Coronary artery (tissue), 2 donors: ENCODE results near the gene SLC7A9.
"Not testable (repeated sequence)": the region's sequence is repeated elsewhere in the genome, so short reads cannot be mapped to it uniquely, and the experiment has no call there.

Experiments used
- DNase-seq: peaks from one replicate; pipeline ENCODE4 v3.0.0-alpha.2; 2017; ENCODE audit warnings: low spot score
- H3K27ac ChIP-seq, 2 donors: fragments of 200-600 bp; sonication (generic); one replicate each; pipeline ENCODE4 v1.5.1; 2016 to 2019
- H3K4me3 ChIP-seq: fragments of 200-600 bp; sonication (generic); 2 replicates; pipeline ENCODE4 v1.5.1; 2016; ENCODE audit warnings: mild to moderate bottlenecking, moderate library complexity
- TF ChIP-seq, protein P1 (sequence below): fragments of 200-600 bp; sonication (generic); IDR thresholded peaks from one replicate; pipeline ENCODE4 v1.5.1; 2019; ENCODE audit warnings: antibody characterized with exemption

The SLC7A9 gene

DNA sequence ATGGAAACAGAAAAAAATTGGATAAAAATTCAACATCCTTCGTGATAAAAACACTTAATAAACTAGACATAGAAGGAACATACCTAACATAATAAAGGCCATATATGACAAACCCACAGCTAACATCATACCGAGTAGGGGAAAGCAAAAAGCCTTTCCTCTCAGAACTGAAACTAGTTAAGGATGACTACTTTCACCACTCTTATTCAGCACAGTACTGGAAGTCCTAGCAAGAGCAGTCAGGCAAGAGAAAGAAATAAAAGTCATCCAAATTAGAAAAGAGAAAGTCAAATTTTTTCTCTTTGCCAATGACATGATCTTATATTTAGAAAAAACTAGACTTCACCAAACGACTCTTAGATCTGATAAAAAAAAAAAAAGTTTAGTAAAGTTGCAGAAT is 25.8 kb upstream of the SLC7A9 start:
- TF ChIP-seq, protein P1, sequence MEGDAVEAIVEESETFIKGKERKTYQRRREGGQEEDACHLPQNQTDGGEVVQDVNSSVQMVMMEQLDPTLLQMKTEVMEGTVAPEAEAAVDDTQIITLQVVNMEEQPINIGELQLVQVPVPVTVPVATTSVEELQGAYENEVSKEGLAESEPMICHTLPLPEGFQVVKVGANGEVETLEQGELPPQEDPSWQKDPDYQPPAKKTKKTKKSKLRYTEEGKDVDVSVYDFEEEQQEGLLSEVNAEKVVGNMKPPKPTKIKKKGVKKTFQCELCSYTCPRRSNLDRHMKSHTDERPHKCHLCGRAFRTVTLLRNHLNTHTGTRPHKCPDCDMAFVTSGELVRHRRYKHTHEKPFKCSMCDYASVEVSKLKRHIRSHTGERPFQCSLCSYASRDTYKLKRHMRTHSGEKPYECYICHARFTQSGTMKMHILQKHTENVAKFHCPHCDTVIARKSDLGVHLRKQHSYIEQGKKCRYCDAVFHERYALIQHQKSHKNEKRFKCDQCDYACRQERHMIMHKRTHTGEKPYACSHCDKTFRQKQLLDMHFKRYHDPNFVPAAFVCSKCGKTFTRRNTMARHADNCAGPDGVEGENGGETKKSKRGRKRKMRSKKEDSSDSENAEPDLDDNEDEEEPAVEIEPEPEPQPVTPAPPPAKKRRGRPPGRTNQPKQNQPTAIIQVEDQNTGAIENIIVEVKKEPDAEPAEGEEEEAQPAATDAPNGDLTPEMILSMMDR: no peak
- Histone ChIP-seq H3K4me3 (no peak overlapping the region), H3K27ac (no peak overlapping the region)
- DNase-seq: no peak

DNA sequence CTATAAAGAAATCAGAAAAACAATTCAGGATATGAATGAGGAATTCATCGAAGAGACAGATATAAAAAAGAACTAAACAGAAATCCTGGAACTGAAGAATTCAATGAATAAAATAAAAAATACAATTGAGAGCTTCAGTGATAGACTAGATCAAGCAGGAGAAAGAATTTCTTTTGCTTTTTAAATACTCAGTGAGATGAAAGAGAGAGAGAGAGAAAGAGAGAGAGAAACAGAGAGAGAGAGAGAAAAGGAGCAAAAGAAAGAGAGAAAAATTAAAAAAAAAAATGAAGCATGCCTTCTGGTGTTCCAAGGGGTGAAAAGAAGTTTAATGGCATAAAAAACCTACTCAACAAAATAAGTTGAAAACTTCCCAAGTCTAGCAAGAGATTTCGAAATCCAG is 22.0 kb upstream of the SLC7A9 start:
- DNase-seq: no peak
- Histone ChIP-seq H3K27ac (no peak overlapping the region), H3K4me3 (no peak overlapping the region)
- TF ChIP-seq, protein P1: no peak

DNA sequence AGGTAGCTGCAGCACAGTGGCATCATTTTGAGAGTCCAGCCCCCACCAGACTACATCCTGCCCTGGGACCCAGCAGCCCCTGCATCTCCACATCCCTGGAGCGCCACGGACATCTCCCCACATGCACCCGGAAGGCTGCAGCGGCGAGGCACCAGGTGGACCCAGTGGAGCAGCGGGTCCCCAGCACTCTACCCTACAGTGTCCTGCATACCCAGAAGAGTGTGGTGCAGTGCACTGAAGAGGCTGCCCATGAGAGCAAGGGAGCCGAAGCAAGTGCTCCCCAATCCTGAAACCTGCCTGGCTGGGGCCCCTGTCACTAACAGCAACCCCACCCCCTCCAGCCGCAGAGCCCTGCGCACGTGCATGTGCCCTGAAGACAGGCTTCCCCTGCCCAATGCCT is 21.3 kb upstream of the SLC7A9 start:
- TF ChIP-seq, protein P1: no peak
- Histone ChIP-seq H3K27ac (no peak overlapping the region), H3K4me3 (no peak overlapping the region)
- DNase-seq: no peak

DNA sequence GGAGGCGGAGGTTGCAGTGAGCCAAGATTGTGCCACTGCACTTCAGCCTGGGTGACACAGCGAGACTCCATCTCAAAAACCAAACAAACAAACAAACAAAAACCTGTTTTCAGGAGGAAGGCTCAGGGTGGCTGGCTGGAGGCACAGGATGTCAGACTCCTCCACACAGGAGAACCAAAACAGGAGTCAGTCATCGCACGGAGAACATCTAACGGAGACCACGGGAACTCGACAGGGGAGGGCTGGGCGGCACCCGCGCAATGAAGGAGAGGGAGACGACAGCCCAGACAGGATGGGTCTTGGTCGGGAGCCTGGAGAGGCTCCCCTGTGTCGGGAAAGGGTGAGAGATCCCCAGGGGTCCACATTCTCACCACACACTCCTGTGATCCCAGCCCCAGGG is 20.8 kb upstream of the SLC7A9 start:
- no peak overlapping the region for H3K27ac ChIP-seq
- no peak for DNase-seq
- H3K4me3 ChIP-seq: no peak overlapping the region
- TF ChIP-seq, protein P1: no peak

DNA sequence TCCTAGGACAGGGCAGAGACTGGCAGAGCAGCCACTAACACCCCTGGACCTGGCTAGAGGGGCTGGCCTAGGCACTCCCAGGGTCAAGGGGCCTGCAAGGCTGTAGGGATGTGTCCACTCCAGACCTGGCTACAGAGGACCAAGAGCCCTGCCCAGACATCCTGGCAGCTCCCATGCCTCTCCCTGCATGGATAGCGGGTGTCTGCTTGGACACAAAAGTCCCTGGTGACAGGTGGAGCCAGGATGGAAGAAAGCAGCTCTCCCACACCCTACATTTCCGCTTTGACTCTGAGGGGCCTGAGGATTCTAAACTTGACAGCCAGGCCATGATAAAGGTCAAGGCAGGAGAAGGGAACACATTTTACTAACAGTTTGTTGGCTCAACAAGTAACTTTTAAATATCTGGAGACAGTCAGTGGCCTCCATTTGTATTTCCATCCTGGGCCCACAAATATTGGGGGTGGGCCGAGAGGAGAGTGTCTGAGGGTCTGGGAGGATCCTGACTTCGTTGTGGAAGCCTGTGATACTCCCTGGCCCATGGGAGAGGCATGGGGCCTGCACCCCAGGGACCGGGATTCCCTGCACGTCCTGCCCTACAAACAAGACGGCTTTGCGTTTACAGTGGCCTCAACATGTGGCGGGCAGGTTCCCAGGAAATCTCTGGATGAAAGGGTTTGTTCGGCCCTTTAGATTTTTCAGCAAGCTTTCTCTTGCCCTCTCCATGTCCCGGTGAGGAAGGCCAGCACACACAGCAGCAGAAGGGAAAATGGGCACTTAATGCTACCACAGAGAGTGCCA is 19.8 kb upstream of the SLC7A9 start:
- no peak overlapping the region for H3K4me3 ChIP-seq
- DNase-seq: no peak
- TF ChIP-seq, protein P1: no peak
- no peak overlapping the region for H3K27ac ChIP-seq

DNA sequence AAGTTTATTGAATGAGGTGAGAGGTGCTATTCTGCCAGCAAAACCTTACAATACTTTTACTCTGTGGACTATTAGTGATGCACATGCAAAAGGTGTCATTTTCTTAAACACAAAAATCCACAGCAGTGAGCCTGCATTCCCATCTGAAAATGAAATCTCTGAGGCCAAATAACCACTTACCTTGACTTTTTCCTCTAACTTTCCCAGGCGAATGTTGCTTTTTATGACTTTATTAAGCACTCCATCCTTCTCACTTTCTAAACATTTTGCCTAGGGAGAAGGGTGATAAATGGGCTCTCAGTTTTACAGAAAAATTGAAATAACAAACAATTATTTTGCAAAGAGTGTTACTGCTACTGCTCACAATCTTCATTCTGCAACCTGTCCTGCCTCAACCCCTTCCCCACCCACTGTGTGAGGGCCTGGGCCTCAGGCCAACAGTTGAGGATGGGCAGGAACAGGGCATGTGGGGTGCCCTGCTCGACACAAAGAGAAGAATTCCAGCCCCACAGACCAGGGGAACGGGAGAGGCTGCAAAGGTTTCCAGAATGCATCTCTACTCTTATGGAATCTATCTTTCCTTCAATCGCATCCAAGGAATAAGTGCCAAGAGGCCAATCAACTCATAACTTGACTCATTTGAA is 18.1 kb upstream of the SLC7A9 start:
- DNase-seq: no peak
- Histone ChIP-seq H3K27ac (no peak overlapping the region), H3K4me3 (no peak overlapping the region)
- TF ChIP-seq, protein P1: no peak

DNA sequence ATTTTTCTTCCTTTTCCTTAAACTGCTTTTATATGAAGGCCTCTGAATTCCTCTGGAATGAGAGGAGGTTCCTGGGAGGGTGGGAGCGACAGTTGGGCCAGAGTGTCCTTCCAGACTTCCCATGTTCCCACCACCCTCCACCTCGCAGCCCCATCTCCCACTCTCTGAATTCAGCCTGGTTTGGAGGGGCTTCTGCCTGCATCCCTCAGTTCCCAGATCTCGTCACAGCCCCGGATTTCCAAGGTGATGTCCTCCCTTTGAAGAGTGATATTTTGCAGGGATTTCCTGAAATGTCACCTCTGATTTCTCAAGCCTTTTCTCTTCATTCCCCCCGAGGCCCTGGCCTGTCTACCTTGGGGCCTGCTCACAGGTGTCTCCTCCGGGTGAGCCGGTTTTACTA is 16.7 kb upstream of the SLC7A9 start:
- TF ChIP-seq, protein P1: no peak
- no peak for DNase-seq
- no peak overlapping the region for H3K4me3 ChIP-seq

DNA sequence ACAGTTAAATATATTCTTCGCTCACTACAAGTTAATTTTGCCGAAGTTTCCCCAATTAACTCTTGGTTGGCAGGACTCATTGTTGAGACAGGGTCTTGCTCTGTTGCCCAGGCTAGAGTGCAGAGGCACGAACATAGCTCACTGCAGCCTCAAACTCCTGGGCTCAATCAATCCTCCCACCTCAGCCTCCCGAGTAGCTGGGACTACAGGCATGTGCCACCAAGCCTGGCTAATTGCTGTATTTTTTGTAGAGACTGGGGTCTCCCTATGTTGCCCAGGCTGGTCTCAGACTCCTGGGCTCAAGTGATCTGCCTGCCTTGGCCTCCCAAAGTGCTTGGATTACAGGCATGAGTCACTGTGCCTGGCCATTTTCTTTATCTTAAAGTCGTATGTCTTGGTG is 15.7 kb upstream of the SLC7A9 start:
- H3K4me3 ChIP-seq, H3K27ac ChIP-seq, DNase-seq: not testable (repeated sequence)

More for the DNA sequence above, 16.7 kb upstream of the SLC7A9 start:
- no peak overlapping the region for H3K27ac ChIP-seq
